GM12875 (cell line): Measurements from ENCODE around the gene ADGRV1.
"Not testable (repeated sequence)": the region's sequence is repeated elsewhere in the genome, so short reads cannot be mapped to it uniquely, and the experiment has no call there.

Source experiments
- H3K4me3 ChIP-seq: one replicate; pipeline ENCODE4 v1.5.1; 2011; ENCODE audit warnings: low read depth, low read length, control low read depth
- TF ChIP-seq, protein P1 (sequence below): IDR thresholded peaks from 2 replicates; pipeline ENCODE4 v1.5.1; 2011; ENCODE audit warnings: low read depth, mild to moderate bottlenecking, control low read depth, inconsistent platforms, low read length, moderate library complexity, borderline replicate concordance; ENCODE audit not compliant: insufficient read depth

Gene ADGRV1

GRCh38 chr5:91007251-91007650 is 448.7 kb downstream of the ADGRV1 start:
- TF ChIP-seq, protein P1, sequence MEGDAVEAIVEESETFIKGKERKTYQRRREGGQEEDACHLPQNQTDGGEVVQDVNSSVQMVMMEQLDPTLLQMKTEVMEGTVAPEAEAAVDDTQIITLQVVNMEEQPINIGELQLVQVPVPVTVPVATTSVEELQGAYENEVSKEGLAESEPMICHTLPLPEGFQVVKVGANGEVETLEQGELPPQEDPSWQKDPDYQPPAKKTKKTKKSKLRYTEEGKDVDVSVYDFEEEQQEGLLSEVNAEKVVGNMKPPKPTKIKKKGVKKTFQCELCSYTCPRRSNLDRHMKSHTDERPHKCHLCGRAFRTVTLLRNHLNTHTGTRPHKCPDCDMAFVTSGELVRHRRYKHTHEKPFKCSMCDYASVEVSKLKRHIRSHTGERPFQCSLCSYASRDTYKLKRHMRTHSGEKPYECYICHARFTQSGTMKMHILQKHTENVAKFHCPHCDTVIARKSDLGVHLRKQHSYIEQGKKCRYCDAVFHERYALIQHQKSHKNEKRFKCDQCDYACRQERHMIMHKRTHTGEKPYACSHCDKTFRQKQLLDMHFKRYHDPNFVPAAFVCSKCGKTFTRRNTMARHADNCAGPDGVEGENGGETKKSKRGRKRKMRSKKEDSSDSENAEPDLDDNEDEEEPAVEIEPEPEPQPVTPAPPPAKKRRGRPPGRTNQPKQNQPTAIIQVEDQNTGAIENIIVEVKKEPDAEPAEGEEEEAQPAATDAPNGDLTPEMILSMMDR: no peak
- no peak overlapping the region for H3K4me3 ChIP-seq

- TF ChIP-seq, protein P1: no peak
- no peak overlapping the region for H3K4me3 ChIP-seq
Observed at GRCh38 chr5:91007780-91008402, 449.3 kb downstream of the ADGRV1 start.

- TF ChIP-seq, protein P1: no peak
- no peak overlapping the region for H3K4me3 ChIP-seq
Observed at GRCh38 chr5:91010090-91010489, 451.5 kb downstream of the ADGRV1 start.

- no peak overlapping the region for H3K4me3 ChIP-seq
- TF ChIP-seq, protein P1: no peak
Observed at GRCh38 chr5:91011029-91011428, 452.4 kb downstream of the ADGRV1 start.

GRCh38 chr5:91012867-91013266 is 454.3 kb downstream of the ADGRV1 start:
- not testable (repeated sequence) for H3K4me3 ChIP-seq

DNA sequence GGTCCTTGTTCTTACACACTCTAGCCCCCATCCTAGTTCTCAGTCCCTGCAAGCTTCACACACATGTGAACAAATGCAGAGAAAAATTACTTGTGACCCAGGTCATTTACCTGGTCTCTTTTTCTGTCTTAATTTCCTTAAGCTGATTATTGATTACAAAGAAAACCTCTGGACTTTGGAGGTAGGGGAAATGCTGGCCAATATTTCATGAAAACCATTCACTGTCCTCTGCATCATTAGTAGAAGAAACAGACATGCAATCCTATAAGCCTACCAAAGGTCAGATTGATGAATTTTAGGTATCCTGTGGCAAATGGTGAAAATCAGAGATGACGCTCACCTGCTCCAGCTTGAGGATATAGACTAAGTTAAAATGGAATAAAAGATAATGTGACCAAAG is 457.7 kb downstream of the ADGRV1 start:
- no peak overlapping the region for H3K4me3 ChIP-seq
- TF ChIP-seq, protein P1: no peak

- H3K4me3 ChIP-seq: no peak overlapping the region
- TF ChIP-seq, protein P1: no peak
Observed at GRCh38 chr5:91016954-91017700, 458.5 kb downstream of the ADGRV1 start.

GRCh38 chr5:91018200-91018599 is 459.6 kb downstream of the ADGRV1 start:
- H3K4me3 ChIP-seq: no peak overlapping the region
- TF ChIP-seq, protein P1: no peak
